Measurements from ENCODE around the gene ZBTB16.

Gene ZBTB16

GRCh38 chr11:114262681-114263512 lies 203.4 kb downstream of the ZBTB16 start:
- peak; percentile 42 to 54 for DNase-seq
- TF ChIP-seq GATA1 (IDR thresholded peaks at IDR 0.05; ENCODE audit: low read depth, low read length) (no peak), POLR2A (IDR thresholded peaks at IDR 0.05; ENCODE audit: low read length) (no peak)

GRCh38 chr11:114263513-114264170 lies 204.1 kb downstream of the ZBTB16 start:
- DNase-seq = no peak

GRCh38 chr11:114264381-114264780 lies 204.9 kb downstream of the ZBTB16 start:
- no peak for TF ChIP-seq GATA1 (IDR thresholded peaks at IDR 0.05; ENCODE audit: low read depth, low read length)
- TF ChIP-seq POLR2A (IDR thresholded peaks at IDR 0.05; ENCODE audit: low read length) = no peak

More at GRCh38 chr11:114263513-114264170, 204.1 kb downstream of the ZBTB16 start:
- TF ChIP-seq GATA1 (IDR thresholded peaks at IDR 0.05; ENCODE audit: low read depth, low read length) (no peak), POLR2A (IDR thresholded peaks at IDR 0.05; ENCODE audit: low read length) (no peak)

DNA sequence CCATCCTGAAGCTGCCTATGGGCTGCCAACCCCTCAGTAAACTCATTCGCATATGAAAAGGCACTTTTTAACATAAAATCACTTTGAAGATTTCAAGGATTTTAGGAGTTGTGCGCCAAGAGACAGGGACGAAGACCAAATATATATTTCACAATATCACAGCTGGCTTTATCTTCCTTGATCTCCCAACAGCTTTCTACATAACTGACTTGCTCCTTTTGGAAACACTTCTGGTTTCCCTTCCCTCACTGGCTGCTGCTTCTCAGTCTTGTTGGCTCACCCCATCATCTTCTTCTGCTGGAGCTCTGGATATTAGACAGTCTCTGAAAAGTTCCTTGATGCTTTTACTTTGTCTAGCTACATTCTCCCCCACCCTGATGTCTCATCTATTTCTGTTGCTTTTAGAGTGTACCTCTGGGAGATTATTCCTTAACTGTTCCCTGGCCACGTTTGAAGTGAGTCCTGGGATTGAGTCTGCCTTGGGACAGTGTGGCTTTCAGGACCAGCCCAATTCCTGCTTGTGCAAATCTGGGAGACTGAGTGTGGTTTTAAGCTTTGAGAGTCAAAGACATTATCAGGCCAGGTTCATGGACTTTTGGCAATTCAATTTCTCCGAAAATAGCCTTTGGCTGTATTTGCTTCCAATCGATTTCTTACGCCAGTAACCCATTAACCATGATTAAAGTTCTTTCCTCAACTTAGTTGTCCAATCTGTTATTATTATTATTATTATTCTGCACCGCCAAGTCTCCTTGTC lies 205.8 kb downstream of the ZBTB16 start:
- no peak for DNase-seq
- TF ChIP-seq POLR2A (IDR thresholded peaks at IDR 0.05; ENCODE audit: low read length) (no peak), GATA1 (IDR thresholded peaks at IDR 0.05; ENCODE audit: low read depth, low read length) (no peak)

More at GRCh38 chr11:114264381-114264780, 204.9 kb downstream of the ZBTB16 start:
- DNase-seq = no peak

DNA sequence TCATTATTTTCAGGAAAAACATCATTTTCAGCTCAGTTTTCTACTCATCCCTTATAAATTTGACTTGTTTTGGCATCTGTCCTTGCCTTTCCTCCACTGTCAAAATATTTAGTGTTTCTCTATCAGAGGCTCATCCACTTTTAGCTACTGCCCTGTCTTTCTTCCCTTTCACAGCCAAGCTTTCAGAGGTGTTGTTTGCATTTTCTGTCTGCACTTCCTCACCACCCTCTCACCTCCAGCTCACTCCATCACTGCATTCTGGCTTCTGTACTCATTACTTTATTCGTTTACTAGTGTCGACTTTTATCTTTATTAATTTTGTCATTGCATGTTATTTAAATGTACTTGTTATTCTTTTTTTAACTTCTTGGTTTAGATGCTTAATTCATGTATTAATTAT lies 210.0 kb downstream of the ZBTB16 start:
- TF ChIP-seq GATA1 (IDR thresholded peaks at IDR 0.05; ENCODE audit: low read depth, low read length) = no peak
- DNase-seq = no peak

GRCh38 chr11:114270531-114271270 lies 211.2 kb downstream of the ZBTB16 start:
- no peak for DNase-seq
- TF ChIP-seq POLR2A (IDR thresholded peaks at IDR 0.05; ENCODE audit: low read length) (no peak), GATA1 (IDR thresholded peaks at IDR 0.05; ENCODE audit: low read depth, low read length) (no peak)

DNA sequence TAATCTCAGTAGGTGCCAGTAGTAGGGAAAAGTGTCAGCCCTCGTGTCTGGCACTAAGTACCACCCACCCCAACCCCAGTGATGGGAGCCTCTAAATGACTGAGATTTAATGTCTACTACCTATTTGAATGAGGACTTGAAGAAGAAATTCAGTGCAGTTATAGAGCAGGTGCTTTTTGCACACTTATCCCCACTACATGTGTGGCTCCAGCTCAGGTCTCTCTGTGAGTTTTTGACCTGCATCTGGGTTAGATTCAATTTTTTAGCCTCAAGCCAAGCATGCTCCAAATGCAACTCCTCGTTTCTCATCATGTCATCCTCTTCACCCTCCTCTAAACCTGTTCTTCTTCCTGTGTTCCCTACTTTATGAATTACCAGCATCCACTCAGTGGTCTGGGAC lies 211.8 kb downstream of the ZBTB16 start:
- no peak for TF ChIP-seq POLR2A (IDR thresholded peaks at IDR 0.05; ENCODE audit: low read length)
- TF ChIP-seq GATA1 (IDR thresholded peaks at IDR 0.05; ENCODE audit: low read depth, low read length) = no peak
- DNase-seq = no peak

DNA sequence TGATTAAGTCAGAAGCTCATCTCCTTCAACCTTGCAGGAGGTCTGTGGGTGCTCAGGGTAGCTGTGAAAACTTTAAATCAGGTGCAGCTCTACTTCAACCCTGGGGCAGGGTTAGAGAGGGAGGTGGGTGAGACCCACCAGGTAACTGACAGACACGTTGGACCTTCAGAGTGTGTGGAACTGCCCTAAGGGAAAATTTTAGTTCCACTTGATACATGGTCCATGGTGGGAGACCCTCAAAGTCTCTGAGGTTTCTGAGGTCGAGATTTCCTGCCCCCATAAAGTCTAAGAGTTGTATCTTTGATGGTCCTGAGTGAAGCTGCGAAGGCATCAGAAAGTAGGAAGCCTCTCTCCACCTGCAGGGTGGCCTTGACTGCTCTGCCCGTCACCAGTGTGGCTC lies 212.8 kb downstream of the ZBTB16 start:
- DNase-seq = no peak
- TF ChIP-seq POLR2A (IDR thresholded peaks at IDR 0.05; ENCODE audit: low read length) = no peak
- no peak for TF ChIP-seq GATA1 (IDR thresholded peaks at IDR 0.05; ENCODE audit: low read depth, low read length)

DNA sequence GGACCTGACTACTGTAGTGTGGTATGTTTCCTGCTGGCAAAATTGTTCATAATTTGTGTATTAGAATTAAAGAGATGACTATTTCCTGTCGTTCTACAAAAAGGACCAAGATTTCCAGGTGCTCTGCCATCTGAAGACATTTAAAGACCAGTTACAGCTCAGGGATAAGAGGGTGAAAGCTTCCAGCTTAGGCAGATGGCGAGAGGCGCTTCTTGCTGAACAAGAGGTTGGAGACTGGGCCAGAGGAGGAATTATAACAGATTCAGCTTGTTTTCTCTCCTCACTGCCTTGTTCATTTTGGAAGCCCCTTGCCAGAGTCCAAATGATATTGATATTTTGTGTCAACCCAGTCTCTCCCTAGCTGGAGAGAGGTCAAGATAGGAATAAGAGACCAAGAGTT lies 213.6 kb downstream of the ZBTB16 start:
- TF ChIP-seq GATA1 (IDR thresholded peaks at IDR 0.05; ENCODE audit: low read depth, low read length) (no peak), POLR2A (IDR thresholded peaks at IDR 0.05; ENCODE audit: low read length) (no peak)
- no peak for DNase-seq

GRCh38 chr11:114273890-114274635 lies 214.6 kb downstream of the ZBTB16 start:
- TF ChIP-seq POLR2A (IDR thresholded peaks at IDR 0.05; ENCODE audit: low read length) (no peak), GATA1 (IDR thresholded peaks at IDR 0.05; ENCODE audit: low read depth, low read length) (no peak)
- no peak for DNase-seq

DNA sequence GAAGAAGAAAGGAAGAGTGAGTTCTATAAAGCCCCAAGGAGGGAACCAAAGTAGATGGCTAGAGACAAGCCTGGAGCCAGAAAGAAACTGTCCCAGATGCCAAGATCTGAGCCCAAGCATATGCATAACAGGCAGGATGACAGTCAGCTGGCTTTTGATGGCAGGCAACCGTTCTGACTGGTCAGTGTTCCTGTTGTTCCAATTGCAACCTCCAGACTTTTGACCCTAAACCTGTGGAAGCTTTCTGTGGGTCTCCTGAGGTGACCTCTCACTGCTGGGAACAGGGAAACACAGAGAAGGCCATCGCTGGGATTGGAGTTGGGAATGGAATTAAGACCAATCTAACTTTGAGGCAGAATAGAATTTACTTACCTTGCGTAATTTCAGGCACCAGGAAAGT lies 215.1 kb downstream of the ZBTB16 start:
- no peak for DNase-seq
- TF ChIP-seq POLR2A (IDR thresholded peaks at IDR 0.05; ENCODE audit: low read length) (no peak), GATA1 (IDR thresholded peaks at IDR 0.05; ENCODE audit: low read depth, low read length) (no peak)

GRCh38 chr11:114275280-114275679 lies 215.8 kb downstream of the ZBTB16 start:
- TF ChIP-seq GATA1 (IDR thresholded peaks at IDR 0.05; ENCODE audit: low read depth, low read length) (no peak), POLR2A (IDR thresholded peaks at IDR 0.05; ENCODE audit: low read length) (no peak)
- no peak for DNase-seq

DNA sequence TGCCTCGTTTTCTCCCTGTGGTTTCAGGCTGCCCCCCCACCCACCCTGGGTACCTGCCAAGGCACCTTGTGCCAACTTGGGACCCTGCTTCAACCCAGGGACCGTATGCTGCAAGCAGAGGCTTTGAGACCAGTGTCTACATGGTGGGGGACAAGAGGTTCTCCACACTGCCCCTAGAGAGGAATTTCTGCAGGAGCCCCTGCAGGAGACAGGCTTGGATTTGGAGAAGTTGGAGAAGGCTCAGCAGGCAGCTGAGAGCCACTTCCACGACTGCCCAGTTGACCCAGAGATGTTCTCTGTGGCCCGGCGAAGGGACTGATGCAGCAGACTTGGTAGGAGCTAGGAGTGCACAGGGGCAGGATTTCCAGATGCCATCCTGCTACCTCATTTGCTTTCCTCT lies 216.6 kb downstream of the ZBTB16 start:
- no peak for DNase-seq
- TF ChIP-seq GATA1 (IDR thresholded peaks at IDR 0.05; ENCODE audit: low read depth, low read length) = no peak
- no peak for TF ChIP-seq POLR2A (IDR thresholded peaks at IDR 0.05; ENCODE audit: low read length)

Data from erythroblast (primary cell).